ENCODE data around the gene STRAP.

Gene STRAP, protein sequence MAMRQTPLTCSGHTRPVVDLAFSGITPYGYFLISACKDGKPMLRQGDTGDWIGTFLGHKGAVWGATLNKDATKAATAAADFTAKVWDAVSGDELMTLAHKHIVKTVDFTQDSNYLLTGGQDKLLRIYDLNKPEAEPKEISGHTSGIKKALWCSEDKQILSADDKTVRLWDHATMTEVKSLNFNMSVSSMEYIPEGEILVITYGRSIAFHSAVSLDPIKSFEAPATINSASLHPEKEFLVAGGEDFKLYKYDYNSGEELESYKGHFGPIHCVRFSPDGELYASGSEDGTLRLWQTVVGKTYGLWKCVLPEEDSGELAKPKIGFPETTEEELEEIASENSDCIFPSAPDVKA

DNA sequence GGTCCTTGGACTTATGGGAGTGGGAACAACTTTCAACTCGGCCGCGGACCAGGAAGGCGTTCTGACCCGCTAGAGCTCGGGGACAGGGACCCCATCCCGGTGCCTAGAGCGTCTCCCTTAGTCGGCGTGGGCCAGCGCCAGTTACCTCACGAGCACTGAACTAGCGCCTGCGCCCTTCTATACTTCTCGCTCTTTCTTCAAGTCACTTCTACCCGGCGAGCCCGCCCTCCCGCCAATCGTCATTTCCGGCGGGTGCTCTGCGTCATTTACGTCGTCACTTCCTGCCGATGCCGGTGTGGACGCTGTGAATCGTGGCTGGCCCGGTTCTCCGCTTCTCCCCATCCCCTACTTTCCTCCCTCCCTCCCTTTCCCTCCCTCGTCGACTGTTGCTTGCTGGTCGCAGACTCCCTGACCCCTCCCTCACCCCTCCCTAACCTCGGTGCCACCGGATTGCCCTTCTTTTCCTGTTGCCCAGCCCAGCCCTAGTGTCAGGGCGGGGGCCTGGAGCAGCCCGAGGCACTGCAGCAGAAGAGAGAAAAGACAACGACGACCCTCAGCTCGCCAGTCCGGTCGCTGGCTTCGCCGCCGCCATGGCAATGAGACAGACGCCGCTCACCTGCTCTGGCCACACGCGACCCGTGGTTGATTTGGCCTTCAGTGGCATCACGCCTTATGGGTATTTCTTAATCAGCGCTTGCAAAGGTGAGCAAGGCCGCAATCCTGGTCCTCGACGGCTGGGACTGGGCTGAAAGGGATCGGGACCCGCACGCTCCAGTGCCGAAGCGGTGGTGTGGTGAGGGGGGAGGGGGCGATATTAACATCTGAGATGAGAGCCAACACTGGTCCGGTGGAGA, at the start of gene STRAP:
Gene STRAP, plus strand, starts transcription at position 270 of the 854 bp plus-strand sequence. Its CDS starts 321 bp downstream, at position 591.
- DNase-seq = peak; percentile 93

DNA sequence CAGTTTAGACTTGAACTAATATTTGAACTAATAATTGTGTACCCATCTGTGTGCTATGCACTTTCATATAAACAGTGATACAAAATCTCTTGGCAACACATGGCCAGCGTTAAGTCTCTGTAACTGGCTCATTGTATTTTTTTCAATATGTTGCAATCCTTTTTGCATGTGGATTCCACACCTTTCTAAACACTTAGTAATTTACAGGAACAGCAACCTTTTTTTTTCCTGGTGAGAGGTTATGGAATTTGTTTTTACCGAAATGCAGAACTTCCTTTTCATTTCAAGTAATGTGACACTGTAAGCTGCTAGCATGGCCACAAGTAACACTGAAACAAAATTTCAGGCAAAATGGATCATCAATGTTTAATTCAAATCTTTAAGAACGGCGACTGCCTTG, 47.6 kb upstream of the STRAP start:
- no peak for DNase-seq

DNA sequence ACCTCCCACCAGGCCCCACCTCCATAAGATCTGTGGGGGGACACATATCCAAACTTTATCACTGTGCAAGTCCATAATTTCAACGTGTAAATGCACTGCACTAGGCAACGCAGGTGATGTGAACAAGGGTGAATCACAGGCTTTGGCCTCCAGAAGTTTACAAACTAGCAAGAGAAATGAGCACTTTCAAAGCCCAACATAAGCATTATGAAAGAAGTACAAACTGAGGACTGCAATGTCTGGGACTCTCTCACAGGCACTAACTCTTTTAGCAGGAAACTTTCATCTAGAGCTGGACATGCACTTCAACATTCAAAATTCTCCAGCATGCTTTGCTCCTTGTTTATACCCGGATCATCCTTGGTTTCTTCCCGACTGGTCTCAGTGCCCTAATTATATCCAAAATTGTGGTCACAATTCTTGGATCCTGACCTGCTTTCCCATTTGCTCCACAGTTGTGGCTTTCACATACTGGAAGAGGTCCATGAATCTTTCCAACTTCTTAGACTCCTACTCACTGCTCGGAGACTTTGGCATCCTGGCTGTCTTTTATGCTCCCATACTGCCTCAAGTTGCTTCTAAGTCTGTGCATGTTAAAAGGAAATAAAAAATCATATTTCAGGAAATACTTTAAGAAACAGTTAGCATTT, 44.9 kb upstream of the STRAP start:
- DNase-seq = no peak

DNA sequence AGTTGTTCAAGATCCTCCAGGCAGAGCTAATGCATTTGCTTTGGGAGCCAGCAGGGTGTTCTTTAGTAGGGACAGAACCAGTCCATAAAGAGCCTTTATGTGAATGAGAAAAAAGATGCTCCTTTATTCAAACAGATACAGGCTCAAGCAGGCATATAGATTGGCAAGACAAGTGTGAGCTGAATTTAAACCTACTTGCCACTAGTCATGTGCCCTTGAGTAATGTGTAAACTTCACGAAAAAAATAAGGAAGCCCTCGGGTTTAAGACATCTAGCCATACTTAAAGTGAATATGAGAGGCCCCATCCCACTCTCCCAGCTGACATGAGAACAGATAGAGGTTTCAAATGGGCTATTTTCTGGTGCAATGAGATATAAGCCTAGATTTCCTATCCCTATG, 43.1 kb upstream of the STRAP start:
- no peak for DNase-seq

DNA sequence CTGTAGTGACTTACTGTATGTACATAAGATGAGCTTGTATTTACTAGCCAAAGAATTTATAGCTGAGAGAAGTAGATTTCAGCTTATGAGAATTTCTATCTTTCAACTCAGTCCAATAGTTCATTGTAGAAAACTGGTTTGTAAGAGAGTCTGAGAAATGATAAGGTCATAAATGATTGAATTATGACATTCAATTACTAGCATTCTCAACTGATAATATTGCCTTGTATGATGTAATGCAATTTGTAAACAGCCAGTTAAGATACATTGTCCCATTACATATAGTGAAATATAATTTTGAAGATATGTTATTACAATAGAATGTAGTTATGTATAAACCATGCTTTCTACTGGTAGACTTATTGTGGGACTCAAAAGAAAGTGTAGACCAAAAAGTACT, 42.5 kb upstream of the STRAP start:
- no peak for DNase-seq

DNA sequence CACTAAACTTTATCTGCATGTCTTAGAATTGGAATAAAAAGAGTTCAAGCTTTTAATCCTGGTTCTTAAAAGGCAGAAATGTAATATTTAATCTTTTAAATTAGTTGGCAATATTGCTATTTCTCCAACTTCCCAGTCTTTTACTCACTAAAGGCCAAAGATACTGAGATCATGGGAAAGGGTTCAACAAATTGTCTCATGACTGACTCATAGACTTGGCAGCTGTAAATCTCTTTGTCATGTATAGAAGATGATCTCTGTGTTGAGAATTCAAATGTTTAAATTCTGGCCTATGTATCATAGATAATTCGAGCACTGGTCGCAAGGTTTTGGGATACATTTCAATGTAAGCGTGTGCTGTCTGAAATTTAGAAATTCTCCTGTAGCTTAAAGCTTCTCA, 40.1 kb upstream of the STRAP start:
- no peak for DNase-seq

DNA sequence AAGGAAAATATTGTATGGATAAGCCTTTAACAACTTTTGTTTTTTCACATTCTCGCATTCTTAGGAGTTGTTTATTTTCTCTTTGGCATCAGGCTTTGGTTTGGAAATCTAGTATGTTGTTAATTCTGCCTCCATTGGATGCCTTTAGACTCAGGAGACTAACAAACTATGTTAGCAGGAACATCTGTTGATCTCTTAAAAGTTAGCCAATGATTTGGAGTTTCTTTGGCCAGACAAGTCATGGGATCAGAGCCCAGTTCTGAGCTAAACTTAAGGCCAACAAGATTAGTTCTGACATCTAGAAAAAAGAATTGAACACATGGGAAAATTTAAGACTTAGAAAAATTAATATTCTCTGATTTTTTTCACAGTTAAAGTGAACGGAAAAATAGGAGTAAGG, 35.3 kb upstream of the STRAP start:
- DNase-seq = no peak

DNA sequence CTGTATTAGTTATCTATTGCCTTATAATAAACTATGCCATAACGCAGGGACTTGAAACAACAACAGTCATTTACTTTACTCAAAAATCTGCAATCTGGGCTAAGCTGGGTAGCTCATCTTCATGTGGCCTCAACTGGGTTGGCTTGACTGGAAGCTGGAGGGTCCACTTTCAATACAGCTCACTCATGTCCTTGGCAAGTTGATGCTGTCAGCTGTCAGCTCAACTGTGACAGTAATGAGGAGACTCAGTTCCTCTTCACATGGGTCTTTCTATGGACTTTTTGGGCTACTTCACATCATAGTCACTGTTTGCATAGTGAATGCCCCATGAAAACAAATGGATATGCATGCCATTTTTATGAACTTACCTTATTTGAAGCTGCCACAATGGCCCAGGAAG, 33.6 kb upstream of the STRAP start:
- no peak for DNase-seq

DNA sequence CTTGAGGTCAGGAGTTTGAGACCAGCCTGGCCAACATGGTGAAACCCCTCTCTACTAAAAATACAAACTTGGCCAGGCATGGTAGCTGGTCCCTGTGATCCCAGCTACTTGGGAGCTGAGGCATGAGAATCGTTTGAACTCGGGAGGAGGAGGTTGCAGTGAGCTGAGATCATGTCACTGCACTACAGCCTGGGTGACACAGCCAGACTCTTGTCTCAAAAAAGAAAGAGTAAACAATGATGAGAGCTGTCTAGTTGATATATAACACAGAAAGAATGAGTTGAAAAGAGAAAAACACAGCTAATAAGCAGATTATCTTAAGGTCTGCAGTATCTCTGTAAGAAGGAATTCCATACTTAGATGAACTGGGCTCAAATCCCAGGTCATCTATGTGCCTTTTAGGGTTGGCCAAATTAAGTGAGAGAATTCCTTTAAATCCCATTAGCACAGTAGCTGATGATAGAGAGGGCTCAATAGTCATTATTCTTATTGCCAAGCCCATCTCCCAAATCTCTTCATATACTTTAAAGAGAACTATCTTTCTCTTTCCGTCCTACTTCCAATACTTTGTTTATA, 31.1 kb upstream of the STRAP start:
- DNase-seq = no peak

DNA sequence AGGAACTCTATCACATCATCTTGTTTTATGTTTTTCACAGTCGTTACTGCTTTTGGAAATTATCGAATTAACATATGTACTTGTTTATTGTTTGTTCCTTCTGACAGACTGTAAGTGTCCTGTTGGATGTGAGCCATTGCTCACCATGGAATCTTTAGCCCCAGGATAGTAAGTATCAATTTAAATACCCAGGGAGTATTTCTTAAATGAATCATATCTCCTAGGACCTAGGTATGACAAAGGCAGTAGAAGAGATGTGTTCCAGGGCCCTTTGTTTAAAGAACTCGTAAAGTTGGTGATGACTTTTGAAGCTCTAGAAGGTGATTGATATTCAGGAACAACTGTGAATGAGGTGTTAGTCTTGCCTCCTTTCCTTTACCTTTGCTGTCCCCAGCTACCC, 30.3 kb upstream of the STRAP start:
- no peak for DNase-seq

DNA sequence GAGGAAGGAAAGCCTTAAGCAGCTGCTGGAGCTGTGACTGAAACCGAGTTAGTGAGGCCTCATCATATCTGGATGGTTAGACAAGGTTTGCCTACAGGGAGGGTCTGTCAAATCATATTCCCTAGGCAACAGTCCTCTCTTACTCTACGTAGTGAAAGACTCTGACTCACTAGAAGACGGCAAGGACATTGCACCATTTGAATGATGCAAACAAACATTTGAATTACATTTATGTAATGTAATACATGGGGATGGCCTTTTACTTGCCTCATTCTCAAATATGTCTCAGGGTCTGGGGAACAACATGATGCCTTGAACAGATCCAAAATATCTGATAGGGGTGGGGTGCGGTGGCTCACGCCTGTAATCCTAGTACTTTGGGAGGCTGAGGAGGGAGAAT, 29.8 kb upstream of the STRAP start:
- no peak for DNase-seq

DNA sequence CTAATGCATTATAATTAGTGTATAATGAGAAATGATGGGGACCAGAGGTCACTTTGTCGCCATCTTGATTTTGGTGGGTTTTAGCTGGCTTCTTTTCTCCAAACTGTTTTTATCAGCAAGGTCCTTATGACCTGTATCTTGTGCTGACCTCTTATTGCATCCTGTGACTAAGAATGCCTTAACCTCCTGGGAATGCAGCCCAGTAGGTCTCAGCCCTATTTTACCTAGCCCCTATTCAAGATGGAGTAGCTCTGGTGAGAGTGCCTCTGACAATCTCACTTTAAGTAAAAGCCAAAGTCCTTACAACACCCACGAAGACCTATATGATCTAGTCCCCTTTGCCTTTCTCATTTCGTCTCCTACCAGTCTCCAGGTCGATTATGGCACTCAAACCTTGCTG, 28.3 kb upstream of the STRAP start:
- no peak for DNase-seq

DNA sequence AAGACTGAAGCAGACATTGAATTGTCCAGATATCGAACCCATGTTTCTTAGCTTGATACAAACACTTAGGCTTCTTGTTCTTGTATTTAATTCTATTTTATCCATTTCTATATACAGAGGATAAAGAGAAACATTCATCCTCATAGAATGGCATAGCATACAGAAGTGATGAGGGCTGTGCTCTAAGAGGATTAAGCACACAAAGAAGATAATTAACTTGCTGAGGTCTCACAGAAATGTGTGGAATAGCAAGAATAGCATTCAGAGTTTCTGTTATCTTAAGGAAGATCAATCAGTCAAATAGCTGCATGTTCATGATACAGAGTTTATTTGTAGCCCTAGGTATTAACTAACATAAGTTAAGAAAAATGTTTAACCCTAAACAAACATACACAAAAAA, 27.3 kb upstream of the STRAP start:
- DNase-seq = no peak

DNA sequence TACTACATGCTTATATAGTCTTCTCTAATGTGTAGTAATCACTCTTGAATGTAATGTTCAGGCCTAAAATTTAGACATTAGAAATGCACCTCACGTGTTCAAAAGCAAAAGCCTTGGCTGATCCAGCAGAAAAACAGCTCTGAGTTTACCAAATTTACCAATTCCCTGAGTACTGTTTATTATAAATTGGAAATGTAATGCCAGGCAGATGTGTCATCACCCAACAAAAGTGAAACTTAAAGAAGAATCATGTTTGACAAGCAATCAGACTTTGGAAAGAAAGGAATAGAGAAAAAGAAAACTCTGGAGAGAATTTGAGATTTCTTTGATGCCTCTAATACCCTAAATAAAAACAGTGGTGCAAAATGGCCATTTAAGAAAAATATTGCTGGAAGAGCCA, 26.5 kb upstream of the STRAP start:
- no peak for DNase-seq

DNA sequence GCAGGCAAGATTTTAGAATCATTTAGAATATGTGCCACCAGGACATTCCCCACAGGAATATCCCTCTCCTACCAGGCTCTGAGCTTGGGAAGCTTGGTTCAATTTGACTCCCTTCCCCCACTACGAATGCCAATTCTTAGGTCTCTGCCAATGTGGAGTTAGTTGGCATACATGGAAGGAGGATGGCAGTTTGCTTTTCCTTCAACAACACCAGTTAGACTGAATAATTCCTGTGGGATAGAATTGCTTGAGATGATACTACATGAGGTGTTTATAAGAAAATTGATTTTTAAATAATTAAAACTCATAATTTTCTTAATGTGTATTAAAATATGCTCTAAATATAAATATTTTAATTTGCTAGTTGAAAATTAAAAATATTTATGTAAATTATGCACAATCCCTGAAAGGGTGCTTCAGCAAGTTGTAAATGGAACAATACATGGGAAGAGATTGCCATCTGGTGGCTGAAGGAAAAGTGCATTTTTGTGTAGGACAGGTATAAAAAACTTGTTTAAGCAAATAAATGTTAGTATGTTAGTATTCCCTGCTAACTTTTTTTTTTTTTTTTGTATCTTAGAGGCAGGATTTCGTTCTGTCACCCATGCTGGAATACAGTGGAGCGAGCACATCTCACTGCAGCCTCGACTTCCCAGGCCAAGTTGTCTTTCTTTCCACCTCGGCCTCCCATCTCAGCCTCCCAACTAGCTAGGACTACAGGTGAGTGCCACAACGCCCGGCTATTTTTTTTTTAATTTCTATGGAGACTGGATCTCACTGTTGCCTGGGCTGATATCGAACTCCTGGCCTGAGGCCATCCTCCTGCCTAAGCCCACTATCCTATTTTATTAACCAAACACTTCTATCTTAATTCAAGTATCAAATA, 25.8 kb upstream of the STRAP start:
- DNase-seq = peak; percentile 5

DNA sequence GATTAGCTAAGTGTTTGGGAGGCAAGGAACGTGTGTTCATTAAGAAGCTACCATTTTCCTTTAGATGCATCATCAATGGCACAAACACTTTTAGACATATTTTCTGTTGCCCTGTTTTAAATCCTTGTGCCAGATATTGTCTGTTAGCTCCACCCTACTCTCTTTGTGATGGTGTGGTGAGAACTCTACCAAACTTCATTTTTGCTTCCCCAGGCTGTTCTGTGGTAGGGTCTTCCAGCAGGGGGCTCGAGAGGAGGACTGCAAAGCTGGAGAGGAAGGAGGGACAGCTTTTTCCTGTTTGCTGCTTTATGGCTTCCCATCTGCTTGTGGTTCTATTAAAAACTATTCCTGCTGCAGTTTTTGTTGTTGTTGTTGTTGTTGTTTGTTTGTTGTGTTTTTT, 23.8 kb upstream of the STRAP start:
- no peak for DNase-seq

DNA sequence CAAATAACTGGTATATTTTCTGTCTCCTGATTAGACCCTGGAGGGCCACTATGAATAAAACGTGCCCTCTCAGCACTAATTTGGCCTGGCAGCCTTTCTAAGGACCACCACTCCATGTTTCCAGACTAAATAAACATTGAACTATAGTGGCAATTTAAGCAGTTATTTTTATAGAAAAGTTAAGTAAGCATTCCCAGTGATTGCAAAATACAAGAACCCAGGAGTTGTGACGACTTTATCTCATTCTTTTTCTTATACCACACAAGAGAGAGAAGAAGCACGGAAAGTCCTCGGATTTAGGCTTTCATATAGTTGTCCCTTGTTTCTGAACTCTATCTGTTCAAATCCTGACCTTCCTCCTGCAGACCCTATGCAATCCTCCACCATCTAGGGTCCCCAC, 23.1 kb upstream of the STRAP start:
- DNase-seq = no peak

DNA sequence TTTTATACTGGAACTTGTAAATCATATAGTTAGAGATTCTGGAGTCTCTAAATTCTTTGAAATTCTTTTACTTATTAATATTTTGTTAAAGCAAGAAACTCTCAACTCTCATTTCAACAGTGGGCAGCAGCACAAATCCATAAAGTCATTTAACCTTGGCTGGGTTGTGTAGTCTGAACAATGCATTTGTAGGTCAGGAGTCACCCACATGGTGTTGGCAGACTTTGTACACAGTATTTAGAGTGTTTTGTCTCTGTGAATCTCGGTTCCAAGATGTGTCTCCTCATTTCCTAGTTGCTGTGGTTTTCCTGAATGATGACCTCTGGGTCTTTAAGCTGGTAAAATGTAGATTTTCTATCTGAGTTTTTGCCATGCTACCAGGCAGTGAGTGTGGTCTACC, 20.8 kb upstream of the STRAP start:
- no peak for DNase-seq

DNA sequence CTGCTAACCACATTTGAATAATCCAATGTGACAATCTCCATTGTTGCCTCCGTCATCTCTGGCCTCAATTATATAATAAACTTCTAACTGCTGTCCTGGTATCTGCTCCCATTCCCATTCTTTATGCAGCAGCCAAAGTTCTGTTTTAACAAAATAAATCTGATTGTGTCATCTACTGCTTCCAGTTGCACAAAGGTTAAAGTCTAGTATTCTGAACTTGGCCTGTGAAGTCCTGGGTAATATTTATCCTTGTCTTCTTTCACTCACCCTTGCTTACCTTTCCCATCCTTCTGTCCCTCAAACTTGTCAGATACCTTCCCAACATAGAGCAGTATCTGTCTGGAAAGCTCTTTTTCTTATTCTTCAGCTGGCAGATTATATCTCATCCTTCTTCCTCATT, 19.3 kb upstream of the STRAP start:
- DNase-seq = no peak

DNA sequence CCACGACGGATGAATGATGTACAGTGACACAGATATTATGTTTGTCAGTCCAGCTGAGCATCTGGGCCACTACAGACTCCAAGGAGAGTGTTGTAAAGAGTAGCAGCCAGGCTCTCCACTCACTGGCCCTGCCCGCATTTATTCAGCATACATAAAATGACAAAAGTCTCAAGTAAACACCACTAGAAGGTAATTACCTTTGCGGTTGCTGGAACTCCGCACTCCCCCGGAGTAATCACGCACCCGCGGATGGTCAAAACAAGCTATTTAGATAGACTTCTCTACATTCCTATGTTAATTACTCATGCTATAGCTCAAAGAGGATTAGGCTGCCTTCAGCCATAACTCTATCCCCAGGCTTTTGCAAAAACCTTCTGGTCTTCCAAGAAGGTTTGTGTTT, 18.8 kb upstream of the STRAP start:
- no peak for DNase-seq

DNA sequence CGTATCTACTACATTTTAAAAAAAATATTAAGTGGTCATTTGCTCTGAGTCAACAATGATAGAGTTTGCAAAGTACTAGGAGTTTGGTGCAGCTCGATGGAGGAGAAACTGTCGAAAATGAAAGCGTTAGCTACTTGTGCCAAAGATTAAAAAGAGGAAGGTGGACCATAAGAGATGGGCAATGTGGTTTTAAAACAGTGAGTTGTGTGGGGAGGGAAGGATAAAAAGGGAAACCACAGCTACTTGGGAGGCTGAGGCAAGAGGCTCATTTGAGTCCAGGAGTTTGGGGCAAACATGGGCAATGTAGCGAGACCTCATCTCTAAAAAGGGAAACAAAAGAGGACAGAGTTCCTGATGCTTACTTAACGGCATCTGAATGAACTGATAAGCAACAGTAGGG, 18.2 kb upstream of the STRAP start:
- DNase-seq = no peak

DNA sequence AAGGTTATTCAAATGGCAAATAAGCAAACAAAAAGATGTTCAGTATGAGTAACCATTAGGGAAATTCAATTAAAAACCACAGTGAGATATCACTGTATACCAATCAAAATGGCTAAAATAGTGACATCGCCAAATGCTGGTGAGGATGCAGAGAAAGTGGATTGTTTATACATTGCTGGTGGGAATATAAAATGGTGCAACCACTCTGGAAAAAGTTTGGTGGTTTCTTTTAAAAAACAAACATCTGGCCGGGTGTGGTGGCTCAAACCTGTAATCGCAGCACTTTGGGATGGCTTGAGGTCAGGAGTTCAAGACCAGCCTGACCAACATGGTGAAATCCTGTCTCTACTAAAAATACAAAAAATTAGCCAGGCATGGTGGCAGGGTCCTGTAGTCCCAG, 14.0 kb upstream of the STRAP start:
- no peak for DNase-seq

DNA sequence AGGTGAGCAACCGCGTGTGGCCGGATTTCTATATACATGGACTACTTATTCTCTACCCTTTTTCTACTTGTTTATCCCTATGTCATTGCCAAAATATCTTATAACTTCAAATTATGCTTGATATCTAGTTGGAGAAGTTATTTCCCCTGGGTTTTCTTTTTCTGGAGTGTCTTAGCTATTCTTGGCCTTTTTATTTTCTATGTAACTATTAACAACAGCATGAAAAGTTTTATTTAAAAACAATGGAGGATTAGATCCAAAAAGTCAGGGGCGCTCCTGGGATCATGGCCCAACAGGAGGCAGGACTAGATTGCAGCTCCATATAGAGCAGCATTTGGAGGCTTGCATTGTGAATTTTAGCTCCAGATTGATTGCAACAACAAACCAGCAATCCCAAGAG, 8.6 kb upstream of the STRAP start:
- no peak for DNase-seq
